ENCODE data around the gene SPATA31D4.

The SPATA31D4 gene

GRCh38 chr9:81968026-81968425, 39.8 kb downstream of the SPATA31D4 start:
- DNase-seq, result no peak

DNA sequence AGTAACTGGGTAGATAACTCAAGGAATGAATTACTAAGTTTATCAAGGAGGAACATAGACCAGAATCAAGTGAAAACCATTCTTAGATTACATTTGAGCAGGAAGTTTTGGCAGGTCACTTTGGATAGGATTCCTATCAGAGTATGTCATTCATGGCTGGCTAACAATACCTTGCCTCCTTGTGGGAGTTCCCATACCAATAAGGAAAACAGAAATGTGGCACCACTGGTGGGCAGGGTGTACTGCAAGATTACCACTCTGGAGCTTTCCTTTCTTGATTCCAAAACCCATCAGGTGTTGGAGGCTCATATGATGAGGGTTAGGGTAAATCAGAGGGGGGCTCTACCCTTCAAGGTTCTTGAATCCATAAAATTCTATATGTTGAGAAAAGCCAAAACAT, 41.7 kb downstream of the SPATA31D4 start:
- no peak for DNase-seq

- no peak for DNase-seq
These were observed 43.5 kb downstream of the SPATA31D4 start for GRCh38 chr9:81971727-81972126.

DNA sequence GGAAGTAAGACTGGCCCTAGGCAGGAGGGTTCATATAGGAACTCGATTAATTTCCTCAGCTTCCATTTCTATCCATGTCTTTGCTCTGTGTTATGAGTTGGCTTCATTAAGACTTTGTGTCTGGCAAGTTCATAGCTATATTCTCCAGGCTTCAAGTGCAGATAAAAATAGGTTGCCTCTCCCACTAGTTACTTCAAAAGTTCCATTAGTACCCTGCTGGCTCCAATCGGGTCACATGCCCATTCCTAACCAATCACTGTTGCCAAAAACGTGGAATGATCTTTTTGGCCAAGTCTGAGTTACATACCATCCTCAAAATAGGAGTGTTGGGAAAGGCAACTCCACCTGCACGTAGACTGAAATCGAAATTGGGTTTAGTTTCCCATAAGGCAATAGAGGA, 46.5 kb downstream of the SPATA31D4 start:
- DNase-seq, result no peak

- DNase-seq, result no peak
These were observed 48.1 kb downstream of the SPATA31D4 start for GRCh38 chr9:81976351-81976750.

DNA sequence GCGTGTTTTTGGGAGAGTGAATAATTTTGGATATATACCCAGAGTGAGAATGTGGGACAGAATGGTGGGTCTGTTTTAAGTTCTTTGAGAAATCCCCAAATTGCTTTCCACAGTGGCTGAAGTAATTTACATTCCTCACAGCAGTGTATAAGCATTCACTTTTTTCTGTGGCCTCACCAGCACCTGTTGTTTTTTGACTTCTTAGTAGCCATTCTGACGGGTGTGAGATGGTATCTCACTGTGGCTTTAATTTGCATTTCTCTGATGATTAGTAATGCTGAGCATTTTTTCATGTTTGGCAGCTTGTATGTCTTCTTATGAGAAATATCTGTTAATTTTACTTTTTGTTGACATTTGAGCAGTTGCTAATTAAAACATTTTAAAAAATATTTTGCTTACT, 51.0 kb downstream of the SPATA31D4 start:
- no peak for DNase-seq

DNA sequence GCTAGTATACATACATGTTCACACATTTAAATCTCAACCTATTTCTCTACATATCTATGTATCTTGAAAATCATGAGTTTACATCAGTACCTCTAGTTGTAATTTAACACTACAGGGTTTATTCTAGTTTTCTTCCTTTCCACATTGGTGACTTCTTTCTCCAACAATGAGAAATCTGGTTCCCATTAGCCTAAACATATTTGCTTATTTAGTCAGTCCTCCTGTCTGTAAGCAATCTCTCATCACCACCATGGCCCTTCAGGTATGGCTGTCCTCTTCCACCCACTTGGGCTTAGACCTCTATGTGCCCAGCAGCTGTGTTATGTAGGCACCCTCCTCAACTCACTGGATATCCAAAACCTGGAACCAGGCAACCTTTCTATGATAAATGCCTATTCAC, 52.3 kb downstream of the SPATA31D4 start:
- DNase-seq, result no peak

- DNase-seq, result no peak
These were observed 53.7 kb downstream of the SPATA31D4 start for GRCh38 chr9:81981883-81982282.
